ENCODE measurements around the gene ARID5A. TPM values are rescaled to one million over a fixed set of nuclear protein-coding genes. Genes with fewer than 3 reads are reported as not detected.

Gene ARID5A
- total and polyA plus RNA-seq, 2 of the 13 experiments (the other 11 are each of a cell fraction or from before 2014, with no cell fraction given): 6.0 to 9.5 TPM

DNA sequence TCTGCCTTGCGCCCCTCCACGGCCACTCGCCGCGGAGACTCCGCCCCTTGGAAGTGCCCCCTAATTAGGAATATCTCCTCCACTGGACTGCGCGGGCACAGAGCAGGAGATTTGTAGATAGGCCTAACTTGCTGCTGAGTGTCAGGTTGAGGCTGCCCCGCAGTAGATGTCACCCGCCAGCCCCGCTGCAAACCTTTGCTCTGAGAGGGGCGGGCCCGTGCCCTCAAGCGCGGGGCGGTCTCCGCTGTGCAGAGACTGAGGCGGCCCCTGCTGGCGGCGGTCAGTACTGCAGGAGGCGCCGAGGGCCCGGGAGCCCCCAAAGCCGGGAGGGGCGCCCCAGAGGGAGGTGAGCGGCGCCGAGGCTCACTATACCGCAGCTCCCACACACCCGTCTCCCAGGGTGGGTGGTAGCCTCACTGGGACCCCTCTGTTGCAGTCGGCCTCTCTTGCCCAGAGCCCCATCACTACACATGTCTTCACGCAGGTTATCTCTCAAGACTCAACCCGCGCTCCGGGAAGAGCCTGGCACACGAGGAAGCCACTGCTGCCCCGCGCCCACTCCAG lies 28.5 kb upstream of the ARID5A start (continued):
- TF ChIP-seq, protein P1, sequence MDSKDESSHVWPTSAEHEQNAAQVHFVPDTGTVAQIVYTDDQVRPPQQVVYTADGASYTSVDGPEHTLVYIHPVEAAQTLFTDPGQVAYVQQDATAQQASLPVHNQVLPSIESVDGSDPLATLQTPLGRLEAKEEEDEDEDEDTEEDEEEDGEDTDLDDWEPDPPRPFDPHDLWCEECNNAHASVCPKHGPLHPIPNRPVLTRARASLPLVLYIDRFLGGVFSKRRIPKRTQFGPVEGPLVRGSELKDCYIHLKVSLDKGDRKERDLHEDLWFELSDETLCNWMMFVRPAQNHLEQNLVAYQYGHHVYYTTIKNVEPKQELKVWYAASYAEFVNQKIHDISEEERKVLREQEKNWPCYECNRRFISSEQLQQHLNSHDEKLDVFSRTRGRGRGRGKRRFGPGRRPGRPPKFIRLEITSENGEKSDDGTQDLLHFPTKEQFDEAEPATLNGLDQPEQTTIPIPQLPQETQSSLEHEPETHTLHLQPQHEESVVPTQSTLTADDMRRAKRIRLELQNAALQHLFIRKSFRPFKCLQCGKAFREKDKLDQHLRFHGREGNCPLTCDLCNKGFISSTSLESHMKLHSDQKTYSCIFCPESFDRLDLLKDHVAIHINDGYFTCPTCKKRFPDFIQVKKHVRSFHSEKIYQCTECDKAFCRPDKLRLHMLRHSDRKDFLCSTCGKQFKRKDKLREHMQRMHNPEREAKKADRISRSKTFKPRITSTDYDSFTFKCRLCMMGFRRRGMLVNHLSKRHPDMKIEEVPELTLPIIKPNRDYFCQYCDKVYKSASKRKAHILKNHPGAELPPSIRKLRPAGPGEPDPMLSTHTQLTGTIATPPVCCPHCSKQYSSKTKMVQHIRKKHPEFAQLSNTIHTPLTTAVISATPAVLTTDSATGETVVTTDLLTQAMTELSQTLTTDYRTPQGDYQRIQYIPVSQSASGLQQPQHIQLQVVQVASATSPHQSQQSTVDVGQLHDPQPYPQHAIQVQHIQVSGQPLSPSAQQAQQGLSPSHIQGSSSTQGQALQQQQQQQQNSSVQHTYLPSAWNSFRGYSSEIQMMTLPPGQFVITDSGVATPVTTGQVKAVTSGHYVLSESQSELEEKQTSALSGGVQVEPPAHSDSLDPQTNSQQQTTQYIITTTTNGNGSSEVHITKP (CRISPR knock-in tag; IDR thresholded peaks at IDR 0.05; ENCODE audit: low read depth): no peak
- no peak for TF ChIP-seq MLLT10 (CRISPR knock-in tag; IDR thresholded peaks at IDR 0.05)
- TF ChIP-seq, protein P2, sequence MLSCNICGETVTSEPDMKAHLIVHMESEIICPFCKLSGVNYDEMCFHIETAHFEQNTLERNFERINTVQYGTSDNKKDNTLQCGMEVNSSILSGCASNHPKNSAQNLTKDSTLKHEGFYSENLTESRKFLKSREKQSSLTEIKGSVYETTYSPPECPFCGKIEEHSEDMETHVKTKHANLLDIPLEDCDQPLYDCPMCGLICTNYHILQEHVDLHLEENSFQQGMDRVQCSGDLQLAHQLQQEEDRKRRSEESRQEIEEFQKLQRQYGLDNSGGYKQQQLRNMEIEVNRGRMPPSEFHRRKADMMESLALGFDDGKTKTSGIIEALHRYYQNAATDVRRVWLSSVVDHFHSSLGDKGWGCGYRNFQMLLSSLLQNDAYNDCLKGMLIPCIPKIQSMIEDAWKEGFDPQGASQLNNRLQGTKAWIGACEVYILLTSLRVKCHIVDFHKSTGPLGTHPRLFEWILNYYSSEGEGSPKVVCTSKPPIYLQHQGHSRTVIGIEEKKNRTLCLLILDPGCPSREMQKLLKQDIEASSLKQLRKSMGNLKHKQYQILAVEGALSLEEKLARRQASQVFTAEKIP (CRISPR knock-in tag; IDR thresholded peaks at IDR 0.05; ENCODE audit: borderline replicate concordance): no peak
- TF ChIP-seq ZNF879 (CRISPR knock-in tag; IDR thresholded peaks at IDR 0.05): no peak
- TF ChIP-seq CBX2 (IDR thresholded peaks at IDR 0.05; ENCODE audit: low read depth, low read length): no peak
- TF ChIP-seq CBX2 (CRISPR knock-in tag; IDR thresholded peaks at IDR 0.05; ENCODE audit: low read depth): 0 out of 2 replicates have a peak, but pooled peaks have one; percentile 63
- TF ChIP-seq NONO (IDR thresholded peaks at IDR 0.05): no peak
- peak; percentile 79 for TF ChIP-seq NONO (CRISPR knock-in tag; conservative IDR thresholded peaks at IDR 0.05)
- TF ChIP-seq HOXA3 (CRISPR knock-in tag; IDR thresholded peaks at IDR 0.05): peak; percentile 64
- peak; percentile 76; the same call in 1 of the 2 replicates for TF ChIP-seq MTF2 (CRISPR knock-in tag; IDR thresholded peaks at IDR 0.05; ENCODE audit: borderline replicate concordance)
- no peak for TF ChIP-seq TOE1 (CRISPR knock-in tag; IDR thresholded peaks at IDR 0.05)
- TF ChIP-seq, protein P3, sequence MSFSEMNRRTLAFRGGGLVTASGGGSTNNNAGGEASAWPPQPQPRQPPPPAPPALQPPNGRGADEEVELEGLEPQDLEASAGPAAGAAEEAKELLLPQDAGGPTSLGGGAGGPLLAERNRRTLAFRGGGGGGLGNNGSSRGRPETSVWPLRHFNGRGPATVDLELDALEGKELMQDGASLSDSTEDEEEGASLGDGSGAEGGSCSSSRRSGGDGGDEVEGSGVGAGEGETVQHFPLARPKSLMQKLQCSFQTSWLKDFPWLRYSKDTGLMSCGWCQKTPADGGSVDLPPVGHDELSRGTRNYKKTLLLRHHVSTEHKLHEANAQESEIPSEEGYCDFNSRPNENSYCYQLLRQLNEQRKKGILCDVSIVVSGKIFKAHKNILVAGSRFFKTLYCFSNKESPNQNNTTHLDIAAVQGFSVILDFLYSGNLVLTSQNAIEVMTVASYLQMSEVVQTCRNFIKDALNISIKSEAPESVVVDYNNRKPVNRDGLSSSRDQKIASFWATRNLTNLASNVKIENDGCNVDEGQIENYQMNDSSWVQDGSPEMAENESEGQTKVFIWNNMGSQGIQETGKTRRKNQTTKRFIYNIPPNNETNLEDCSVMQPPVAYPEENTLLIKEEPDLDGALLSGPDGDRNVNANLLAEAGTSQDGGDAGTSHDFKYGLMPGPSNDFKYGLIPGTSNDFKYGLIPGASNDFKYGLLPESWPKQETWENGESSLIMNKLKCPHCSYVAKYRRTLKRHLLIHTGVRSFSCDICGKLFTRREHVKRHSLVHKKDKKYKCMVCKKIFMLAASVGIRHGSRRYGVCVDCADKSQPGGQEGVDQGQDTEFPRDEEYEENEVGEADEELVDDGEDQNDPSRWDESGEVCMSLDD (CRISPR knock-in tag; IDR thresholded peaks at IDR 0.05; ENCODE audit: borderline replicate concordance): peak; percentile 76; the same call in 1 of the 2 replicates
- TF ChIP-seq JUN (CRISPR knock-in tag; IDR thresholded peaks at IDR 0.05): no peak
- TF ChIP-seq, protein P4, sequence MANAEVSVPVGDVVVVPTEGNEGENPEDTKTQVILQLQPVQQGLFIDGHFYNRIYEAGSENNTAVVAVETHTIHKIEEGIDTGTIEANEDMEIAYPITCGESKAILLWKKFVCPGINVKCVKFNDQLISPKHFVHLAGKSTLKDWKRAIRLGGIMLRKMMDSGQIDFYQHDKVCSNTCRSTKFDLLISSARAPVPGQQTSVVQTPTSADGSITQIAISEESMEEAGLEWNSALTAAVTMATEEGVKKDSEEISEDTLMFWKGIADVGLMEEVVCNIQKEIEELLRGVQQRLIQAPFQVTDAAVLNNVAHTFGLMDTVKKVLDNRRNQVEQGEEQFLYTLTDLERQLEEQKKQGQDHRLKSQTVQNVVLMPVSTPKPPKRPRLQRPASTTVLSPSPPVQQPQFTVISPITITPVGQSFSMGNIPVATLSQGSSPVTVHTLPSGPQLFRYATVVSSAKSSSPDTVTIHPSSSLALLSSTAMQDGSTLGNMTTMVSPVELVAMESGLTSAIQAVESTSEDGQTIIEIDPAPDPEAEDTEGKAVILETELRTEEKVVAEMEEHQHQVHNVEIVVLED (CRISPR knock-in tag; IDR thresholded peaks at IDR 0.05; ENCODE audit: borderline replicate concordance): no peak
- TF ChIP-seq ZNF230 (CRISPR knock-in tag; IDR thresholded peaks at IDR 0.05): no peak
- TF ChIP-seq ZNF768 (CRISPR knock-in tag; IDR thresholded peaks at IDR 0.05): peak; percentile 35; the same call in 1 of the 2 replicates
- TF ChIP-seq MXI1 (IDR thresholded peaks at IDR 0.05; ENCODE audit: borderline replicate concordance, low read depth, low read length): no peak
- 0 out of 2 replicates have a peak, but pooled peaks have one; percentile 51 for TF ChIP-seq SRY (CRISPR knock-in tag; IDR thresholded peaks at IDR 0.05)
- TF ChIP-seq ZNF546 (CRISPR knock-in tag; conservative IDR thresholded peaks at IDR 0.05): no peak
- TF ChIP-seq ELF3 (CRISPR knock-in tag; IDR thresholded peaks at IDR 0.05): 0 out of 2 replicates have a peak, but pooled peaks have one; percentile 33
- TF ChIP-seq ZNF788 (CRISPR knock-in tag; IDR thresholded peaks at IDR 0.05; ENCODE audit: borderline replicate concordance): peak; percentile 81; the same call in 1 of the 2 replicates
